D721Med (cell line): ENCODE results near the gene SUB1.
"Not testable (repeated sequence)": the region's sequence is repeated elsewhere in the genome, so short reads cannot be mapped to it uniquely, and the experiment has no call there.

Experiments used
- DNase-seq: peaks from one replicate; pipeline ENCODE4 v3.0.0; 2011; ENCODE audit warnings: low spot score; ENCODE audit not compliant: insufficient read length
- FAIRE-seq: peaks from 2 replicates; lab custom pipeline; 2011; peaks lifted over from hg19 to GRCh38; lab: Jason Lieb, UNC
- TF ChIP-seq, protein P1 (sequence below): IDR thresholded peaks from 2 replicates; pipeline ENCODE4 v1.5.1; 2012; ENCODE audit warnings: mild to moderate bottlenecking, control low read depth; ENCODE audit not compliant: insufficient read depth; ENCODE audit errors: missing control alignments

Gene SUB1

GRCh38 chr5:32543291-32543690 lies 42.1 kb upstream of the SUB1 start:
- FAIRE-seq, result no peak
- DNase-seq, result no peak
- TF ChIP-seq, protein P1, sequence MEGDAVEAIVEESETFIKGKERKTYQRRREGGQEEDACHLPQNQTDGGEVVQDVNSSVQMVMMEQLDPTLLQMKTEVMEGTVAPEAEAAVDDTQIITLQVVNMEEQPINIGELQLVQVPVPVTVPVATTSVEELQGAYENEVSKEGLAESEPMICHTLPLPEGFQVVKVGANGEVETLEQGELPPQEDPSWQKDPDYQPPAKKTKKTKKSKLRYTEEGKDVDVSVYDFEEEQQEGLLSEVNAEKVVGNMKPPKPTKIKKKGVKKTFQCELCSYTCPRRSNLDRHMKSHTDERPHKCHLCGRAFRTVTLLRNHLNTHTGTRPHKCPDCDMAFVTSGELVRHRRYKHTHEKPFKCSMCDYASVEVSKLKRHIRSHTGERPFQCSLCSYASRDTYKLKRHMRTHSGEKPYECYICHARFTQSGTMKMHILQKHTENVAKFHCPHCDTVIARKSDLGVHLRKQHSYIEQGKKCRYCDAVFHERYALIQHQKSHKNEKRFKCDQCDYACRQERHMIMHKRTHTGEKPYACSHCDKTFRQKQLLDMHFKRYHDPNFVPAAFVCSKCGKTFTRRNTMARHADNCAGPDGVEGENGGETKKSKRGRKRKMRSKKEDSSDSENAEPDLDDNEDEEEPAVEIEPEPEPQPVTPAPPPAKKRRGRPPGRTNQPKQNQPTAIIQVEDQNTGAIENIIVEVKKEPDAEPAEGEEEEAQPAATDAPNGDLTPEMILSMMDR, result no peak

DNA sequence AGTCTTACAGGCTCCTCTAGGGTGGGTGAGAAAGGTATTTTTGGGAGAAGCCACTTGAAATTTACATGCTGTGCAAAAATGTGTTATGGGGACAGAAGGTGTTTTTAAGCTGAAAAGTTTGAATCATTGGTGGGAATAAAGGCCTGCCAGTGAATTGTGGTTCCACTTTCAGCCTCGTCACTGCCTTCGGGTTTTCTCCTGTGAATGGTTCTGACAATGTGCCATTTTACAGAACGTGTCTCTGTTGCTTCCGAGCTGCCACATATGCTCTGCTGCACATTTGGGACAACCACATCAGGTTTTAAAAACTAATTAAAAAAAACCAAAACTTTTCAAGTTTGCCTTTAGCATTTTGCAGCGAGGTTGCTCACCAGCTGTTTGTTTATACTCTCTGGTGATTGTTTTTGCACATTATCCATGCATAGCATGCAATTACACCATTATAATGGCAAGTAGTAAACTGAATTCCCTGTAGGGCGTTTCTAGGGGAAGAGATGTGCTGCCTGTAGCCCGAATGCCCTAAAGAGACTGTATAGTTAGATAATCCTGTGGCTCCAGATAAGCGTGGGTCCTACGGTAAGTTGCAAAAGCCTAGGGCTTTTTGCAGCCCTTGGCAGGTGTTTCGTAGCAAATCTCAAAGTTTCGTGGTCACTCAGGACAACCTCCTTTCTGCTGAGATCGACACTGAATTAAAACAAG lies 40.1 kb upstream of the SUB1 start:
- TF ChIP-seq, protein P1, result no peak
- no peak for FAIRE-seq
- no peak for DNase-seq

DNA sequence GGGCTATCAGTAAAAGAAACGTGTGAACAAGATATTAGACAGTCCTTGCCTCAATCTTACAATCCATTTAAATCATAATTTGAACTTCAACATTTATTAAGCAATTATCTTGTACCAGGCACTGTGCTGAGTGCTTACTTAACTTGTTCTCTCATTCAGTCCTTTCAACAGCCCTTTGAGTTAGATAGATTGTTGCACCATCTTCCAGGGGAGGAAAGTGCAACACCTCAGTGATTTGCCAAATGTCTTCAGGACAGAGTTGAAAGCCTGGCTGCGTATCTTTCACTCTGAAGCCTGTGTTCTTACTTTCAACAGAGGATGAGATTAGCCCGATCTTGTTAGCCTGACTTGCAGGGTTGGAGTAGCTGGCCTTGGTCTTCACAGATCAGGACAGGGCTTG lies 34.2 kb upstream of the SUB1 start:
- TF ChIP-seq, protein P1, result no peak
- no peak for FAIRE-seq
- no peak for DNase-seq

DNA sequence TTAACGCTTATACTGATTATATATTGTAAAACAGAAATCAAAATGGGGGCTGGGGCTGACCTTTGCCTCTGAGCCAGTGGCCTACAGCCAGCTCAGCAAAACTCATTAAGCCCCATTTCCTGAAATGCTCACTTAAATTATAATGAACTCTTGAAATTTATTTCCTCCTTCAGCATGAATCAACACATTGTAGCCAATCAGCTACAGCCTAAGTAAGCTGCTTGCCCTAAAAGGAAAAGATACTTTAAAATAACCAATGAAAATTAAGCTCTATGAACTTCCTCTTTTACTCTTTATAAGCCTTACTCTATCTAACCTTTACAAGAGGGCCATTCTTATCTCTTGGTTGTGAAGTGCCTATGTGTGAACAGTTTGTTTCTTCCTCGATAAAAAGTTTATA lies 33.5 kb upstream of the SUB1 start:
- FAIRE-seq (no peak), DNase-seq (no peak)
- TF ChIP-seq, protein P1, result no peak

GRCh38 chr5:32552491-32552890 lies 32.9 kb upstream of the SUB1 start:
- DNase-seq, FAIRE-seq: not testable (repeated sequence)

DNA sequence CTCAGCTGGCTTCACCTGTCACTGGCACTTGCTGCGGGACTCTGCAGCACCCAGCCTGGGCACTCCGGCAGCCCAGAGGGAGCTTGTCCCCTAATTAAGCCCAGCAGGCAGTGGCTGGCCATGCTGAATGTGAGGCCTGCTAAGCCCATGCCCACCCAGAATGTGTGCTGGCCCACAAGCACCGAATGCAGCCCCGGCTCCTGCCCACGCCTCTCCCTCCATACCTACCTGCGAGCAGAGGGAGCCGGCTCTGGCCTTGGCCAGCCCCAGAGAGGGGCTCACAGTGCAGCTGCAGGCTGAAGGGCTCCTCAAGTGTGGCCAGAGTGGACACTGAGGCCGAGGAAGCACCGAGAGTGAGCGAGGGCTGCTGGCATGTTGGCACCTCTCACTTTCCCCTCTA lies 32.4 kb upstream of the SUB1 start:
- DNase-seq (no peak), FAIRE-seq (no peak)
- TF ChIP-seq, protein P1, result no peak

DNA sequence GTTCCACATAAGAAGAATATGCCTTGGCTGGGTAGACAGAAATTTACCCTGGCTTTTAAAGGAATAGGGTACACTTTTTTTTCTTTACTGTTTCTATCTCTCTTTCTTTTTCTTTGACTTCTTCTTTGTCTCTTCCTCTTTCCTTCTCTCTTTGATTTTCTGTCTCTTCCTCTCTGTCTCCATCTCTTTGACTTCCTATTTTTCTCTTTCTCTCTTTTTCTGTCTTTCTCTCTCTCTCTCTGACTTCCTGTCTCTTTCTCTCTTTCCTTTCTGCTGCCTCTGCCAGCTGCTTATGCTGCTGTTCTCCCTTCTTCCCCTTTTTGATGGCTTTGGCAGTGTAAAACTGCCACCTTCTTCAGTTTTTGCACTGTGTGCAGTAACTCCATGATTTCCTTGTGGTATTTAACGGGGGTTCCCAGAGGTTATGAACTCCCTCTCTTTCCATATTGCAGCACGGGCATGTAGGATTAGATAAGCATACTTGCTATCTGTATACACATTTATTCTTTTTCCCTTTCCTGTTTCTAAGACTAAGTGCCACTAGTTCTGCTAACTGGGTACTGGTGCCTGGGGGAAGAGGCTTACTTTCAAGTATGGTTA lies 31.1 kb upstream of the SUB1 start:
- FAIRE-seq, DNase-seq: not testable (repeated sequence)

- not testable (repeated sequence) for FAIRE-seq, DNase-seq
Measured at GRCh38 chr5:32556543-32556942, 28.8 kb upstream of the SUB1 start.

DNA sequence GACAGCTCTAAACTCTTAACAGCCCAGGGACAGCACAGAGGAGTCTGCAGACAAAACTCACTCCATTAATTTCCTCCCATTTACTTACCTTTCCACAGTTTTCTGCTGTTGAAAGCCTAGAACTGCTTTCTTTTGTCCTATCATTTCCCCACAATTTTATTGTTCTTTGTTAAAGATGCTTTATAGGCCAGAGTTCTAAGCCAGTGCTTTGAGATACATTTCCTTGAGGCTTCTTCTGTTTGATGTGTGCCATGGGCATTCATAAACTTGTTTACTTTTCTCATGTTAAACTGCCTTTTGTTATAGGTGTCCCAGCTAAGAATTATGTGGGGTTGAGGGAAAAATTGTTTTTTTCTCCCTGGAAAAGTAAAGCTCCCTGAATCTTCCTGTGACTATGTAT lies 25.9 kb upstream of the SUB1 start:
- TF ChIP-seq, protein P1, result no peak
- FAIRE-seq, result no peak
- DNase-seq, result no peak
